DLD1 (cell line): ENCODE results near the gene STKLD1.

ENCODE experiments used
- in situ Hi-C: cut with HindIII; loops from 2 replicates; pipeline ENCODE4 v1.10.0; 2017; ENCODE audit warnings: low sequenced_read_pairs

The STKLD1 gene

GRCh38 chr9:133344979-133345378 is 31.2 kb upstream of the STKLD1 start:
- in situ Hi-C loops: no loop called here

GRCh38 chr9:133345596-133345995 is 30.6 kb upstream of the STKLD1 start:
- in situ Hi-C loops: no loop called here

- in situ Hi-C loops: no loop called here
Measured at GRCh38 chr9:133346021-133346785, 30.0 kb upstream of the STKLD1 start.

DNA sequence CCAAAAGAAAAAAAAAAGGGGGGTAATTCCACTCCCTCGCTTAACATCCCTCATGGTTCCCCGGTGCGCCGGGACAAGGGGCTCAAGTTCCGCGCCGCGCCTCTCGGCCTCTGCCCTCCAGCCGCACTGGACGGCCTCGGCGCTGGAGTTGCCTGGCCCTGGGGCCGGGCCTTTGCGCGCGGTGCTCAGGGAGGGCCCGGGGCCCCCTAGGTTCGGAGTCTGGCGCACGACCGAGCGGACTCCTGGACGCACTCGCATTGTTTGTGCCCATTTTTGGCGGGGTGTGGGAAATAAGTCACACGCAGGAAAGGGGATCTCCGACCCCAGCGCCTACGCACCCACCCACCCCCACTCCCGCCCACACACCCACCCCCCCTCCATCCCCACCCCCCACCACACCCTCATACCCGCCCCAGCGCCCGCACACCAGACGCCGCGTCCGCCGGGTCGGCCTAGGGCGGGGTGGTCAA is 28.6 kb upstream of the STKLD1 start:
- in situ Hi-C loops: no loop called here

GRCh38 chr9:133347985-133348717 is 28.0 kb upstream of the STKLD1 start, which contains the start of the genes MED22 and RPL7A:
TSS of gene MED22 (minus strand) at chr9:133348131. CDS start at chr9:133346662, 1,469 bp downstream.
TSS of gene RPL7A (plus strand) at chr9:133348218. CDS start at chr9:133348244, 26 bp downstream.
- in situ Hi-C loops: no loop called here

DNA sequence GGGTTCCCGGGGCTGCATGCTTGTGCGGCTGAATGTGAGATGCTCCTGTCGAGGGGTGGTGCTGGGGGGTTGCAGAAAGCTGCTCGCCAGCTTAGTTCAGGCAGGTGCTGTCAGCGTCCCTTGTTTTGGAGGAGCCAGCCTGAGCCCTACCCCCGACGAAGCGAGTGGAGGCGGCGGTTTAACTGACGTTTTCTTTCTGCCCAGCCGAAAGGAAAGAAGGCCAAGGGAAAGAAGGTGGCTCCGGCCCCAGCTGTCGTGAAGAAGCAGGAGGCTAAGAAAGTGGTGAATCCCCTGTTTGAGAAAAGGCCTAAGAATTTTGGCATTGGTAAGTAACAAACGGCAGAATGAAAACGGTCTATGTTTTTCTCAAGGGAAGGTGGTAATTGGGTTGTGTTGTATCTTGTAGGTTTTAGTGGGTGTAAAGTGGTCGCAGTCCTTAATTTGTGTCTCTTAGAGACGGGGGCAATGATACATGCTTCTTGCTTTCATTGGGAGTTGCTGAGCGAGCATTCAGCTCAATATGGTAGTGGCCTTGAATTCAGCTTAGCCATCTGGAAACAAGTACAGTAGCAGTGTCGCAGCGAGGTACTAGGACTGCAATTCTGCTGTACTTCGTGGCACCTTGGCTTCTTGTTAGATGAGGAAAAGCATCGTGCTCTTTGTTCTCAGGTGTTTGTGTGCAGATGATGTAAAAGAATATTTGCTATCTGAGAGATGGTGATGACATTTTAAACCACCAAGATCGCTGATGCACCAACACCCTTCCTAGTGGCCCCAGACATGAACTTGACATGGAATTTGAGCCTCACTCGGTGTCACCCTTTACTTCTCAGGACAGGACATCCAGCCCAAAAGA is 27.2 kb upstream of the STKLD1 start:
- in situ Hi-C loops: no loop called here

GRCh38 chr9:133349965-133350616 is 26.1 kb upstream of the STKLD1 start:
- in situ Hi-C loops: no loop called here

DNA sequence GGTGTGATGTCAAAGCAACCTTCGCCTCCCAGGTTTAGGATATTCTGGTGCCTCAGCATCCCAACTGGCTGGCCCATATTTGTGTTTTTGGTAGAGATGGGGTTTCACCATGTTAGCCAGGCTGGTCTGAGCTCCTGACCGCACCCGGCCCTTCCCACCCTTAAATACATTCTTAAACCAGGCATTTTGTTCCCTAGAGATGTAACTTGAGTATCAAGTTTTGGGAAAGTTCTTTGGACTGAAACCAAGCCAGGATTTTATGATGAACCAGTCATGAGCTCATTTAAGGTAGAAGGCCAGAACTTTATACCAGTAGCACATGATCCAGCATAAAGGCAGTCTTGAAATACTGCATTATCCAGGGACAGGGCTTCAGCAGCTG is 24.6 kb upstream of the STKLD1 start:
- in situ Hi-C loops: no loop called here

DNA sequence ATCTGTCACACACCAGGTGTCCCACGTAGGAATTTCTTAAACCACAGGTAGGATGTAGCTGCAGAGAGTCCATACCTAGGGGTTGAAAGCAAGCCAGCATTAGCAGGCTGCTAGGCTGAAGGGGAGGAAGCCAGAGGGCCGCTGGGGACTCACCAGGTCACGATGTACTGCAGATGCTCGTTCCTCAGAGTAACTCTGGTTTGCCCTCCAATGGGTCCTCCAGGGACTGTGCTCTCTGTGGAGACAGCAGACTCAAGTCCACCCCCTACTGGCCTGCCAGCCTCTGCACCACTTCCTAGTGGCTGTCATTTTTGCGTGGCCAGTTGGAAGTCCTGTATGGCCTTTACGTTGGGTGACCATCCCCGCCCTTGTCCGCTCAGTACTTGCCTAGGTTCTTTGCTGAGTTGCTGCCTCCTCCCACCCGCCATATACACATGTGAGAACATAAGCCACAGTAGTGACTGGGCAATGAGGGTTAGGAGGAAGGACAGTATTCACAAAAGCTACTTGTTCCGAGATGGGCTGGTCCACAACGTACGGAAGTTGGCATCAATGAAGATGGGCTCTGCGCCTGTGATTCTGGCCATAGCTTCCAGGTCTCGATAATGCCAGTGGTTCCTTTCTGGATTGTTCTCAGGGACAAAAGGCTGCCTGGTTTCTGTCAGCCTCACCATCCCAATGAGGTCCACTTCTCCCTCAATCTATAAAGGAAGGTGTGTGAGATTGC is 24.1 kb upstream of the STKLD1 start:
- in situ Hi-C loops: no loop called here

DNA sequence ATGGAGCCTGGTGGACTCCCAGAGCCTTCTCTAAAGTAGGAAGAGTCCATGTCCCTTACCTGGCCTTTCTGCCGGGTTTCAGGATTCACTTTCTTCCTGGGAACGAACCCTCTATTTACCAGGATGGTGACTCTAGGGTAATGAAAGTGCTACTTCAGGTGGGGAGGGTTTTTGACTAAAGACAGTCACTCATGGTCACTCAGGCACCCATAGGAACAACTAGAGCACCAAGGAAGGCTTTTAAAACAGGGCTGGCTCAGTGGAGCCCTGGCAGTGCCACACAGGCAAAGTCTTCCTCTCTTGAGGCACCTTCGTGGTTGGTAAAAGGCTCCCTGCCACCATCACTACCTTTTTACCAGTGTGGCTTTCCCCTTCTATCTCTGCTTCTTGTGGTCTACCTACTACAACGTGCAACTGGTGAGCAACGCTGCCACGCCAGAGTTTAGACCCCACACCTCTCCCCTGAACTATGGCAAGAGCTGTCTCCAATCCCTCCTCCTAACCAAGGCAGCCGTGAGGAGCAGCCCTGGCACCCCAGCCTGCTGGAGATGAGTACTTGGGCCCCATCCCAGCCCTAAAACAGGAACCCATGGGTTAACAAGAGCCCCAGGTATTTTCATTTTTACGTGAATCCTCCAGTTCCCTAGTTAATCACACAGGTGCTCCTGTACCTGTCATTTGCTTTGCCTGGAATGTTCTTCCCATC is 23.4 kb upstream of the STKLD1 start:
- in situ Hi-C loops: no loop called here

GRCh38 chr9:133353548-133353947 is 22.6 kb upstream of the STKLD1 start:
- in situ Hi-C loops: no loop called here

DNA sequence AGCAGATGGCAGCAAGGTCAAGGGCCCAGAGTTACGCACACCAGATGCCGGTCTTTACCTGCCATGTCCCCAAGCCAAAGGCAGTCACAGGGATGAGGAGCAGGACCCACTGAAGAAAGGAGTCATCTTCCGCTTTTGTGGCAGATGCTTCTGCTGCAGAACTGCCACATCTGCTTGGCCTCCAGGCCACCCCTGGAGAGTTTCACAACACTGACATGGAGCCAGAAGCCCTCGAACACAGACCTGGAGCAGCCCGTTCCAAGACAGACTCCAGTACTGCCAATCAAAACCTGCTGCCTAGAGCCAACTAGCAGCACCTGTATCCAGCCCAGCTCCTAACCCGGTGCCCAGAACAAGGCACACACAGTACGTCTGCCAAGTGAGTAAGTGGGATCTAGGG is 21.4 kb upstream of the STKLD1 start:
- in situ Hi-C loops: no loop called here

- in situ Hi-C loops: no loop called here
Measured at GRCh38 chr9:133355881-133356357, 20.2 kb upstream of the STKLD1 start.

GRCh38 chr9:133356391-133357091 is 19.6 kb upstream of the STKLD1 start, which contains the start of the genes SURF1 and SURF2:
TSS of gene SURF1 (minus strand) at chr9:133356487. CDS start at chr9:133356453, 34 bp downstream.
TSS of gene SURF2 (plus strand) at chr9:133356550. CDS start at chr9:133356593, 43 bp downstream.
- in situ Hi-C loops: no loop called here

DNA sequence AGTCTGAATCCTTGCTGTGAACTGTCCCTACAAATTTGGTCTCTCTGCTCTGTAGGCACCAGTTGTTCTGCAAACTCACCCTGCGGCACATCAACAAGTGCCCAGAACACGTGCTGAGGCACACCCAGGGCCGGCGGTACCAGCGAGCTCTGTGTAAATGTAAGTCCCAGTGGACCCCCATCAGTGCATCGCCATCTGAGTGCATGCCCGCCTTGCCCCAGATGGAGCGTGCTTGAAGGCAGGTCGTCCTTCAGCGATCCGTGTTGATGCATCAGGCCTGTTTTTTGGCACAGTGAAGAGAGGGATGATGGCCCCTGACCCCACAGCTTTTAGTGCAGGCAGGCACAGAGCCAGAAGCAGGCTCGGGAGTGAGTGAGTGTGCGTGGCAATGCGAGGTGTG is 18.5 kb upstream of the STKLD1 start:
- in situ Hi-C loops: no loop called here

DNA sequence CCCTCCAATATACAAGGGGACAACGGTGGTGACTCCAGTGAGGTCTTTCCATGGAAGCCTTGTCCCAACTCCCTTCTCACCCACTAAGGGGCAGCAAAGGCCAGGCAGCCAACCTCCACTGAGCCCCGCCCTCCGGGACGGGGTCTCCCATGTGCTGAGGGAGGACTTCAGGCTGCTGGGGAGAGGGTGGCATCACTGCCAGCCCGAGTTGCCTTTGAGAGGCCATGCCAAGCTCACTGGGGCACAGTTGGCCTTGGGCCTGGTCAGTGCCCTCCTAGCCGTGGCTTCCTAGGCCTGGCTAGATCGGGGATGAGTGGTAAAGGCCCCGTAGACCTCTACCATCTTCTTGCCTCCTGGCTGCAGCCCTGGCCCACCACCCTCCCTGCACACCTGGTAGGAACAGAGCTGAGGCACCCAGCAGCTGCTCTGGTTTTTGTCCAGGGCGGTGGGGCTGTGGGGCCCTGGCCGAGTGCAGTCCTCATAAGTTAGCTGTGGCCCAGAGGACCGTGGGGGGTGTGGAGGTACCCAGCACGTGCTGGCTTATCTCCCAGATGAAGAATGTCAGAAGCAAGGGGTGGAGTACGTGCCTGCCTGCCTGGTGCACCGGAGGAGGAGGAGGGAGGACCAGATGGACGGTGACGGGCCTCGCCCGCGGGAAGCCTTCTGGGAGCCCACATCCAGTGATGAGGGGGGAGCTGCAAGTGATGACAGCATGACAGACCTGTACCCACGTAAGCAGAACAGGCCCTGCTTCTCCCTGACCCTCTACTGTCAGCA is 16.6 kb upstream of the STKLD1 start:
- in situ Hi-C loops: no loop called here
